ENCODE data around the gene TMEM129. TPM values are rescaled to one million over a fixed set of nuclear protein-coding genes. Genes with fewer than 3 reads are reported as not detected.
A peak's percentile ranks its signal among the peaks of the same experiment; 100 is the strongest.

Gene TMEM129
- polyA plus RNA-seq, 10 donors = 14.6 to 27.8 (median 22.0) TPM

- DNase-seq = no peak
Measured at GRCh38 chr4:1745697-1746096, 24.6 kb upstream of the TMEM129 start.

- DNase-seq = no peak
Measured at GRCh38 chr4:1745165-1745564, 24.0 kb upstream of the TMEM129 start.

GRCh38 chr4:1744552-1744951 lies 23.4 kb upstream of the TMEM129 start:
- no peak for DNase-seq

GRCh38 chr4:1743975-1744374 lies 22.9 kb upstream of the TMEM129 start:
- no peak for DNase-seq

GRCh38 chr4:1743551-1743950 lies 22.4 kb upstream of the TMEM129 start:
- DNase-seq = no peak

GRCh38 chr4:1741208-1741607 lies 20.1 kb upstream of the TMEM129 start:
- no peak for DNase-seq

GRCh38 chr4:1740021-1740545 lies 19.0 kb upstream of the TMEM129 start:
- DNase-seq = no peak

- DNase-seq = no peak
Measured at GRCh38 chr4:1739358-1739757, 18.2 kb upstream of the TMEM129 start.

GRCh38 chr4:1738410-1738809 lies 17.3 kb upstream of the TMEM129 start:
- DNase-seq = no peak

GRCh38 chr4:1737666-1738065 lies 16.5 kb upstream of the TMEM129 start:
- no peak for DNase-seq

- DNase-seq = no peak
Measured at GRCh38 chr4:1736812-1737211, 15.7 kb upstream of the TMEM129 start.

- no peak for DNase-seq
Measured at GRCh38 chr4:1735215-1735614, 14.1 kb upstream of the TMEM129 start.

- DNase-seq = no peak
Measured at GRCh38 chr4:1732911-1733310, 11.8 kb upstream of the TMEM129 start.

GRCh38 chr4:1731180-1731579 lies 10.1 kb upstream of the TMEM129 start:
- DNase-seq = no peak

- DNase-seq = no peak
Measured at GRCh38 chr4:1730532-1731135, 9.5 kb upstream of the TMEM129 start.

- no peak for DNase-seq
Measured at GRCh38 chr4:1728061-1728980, 7.2 kb upstream of the TMEM129 start.

- DNase-seq = peak in 2 of 3 donors; percentile 14 to 38
Measured at GRCh38 chr4:1727117-1728031, 6.3 kb upstream of the TMEM129 start.

GRCh38 chr4:1726146-1726934 lies 5.2 kb upstream of the TMEM129 start:
- DNase-seq = peak; percentile 70 to 91 (median 88)

GRCh38 chr4:1725521-1725920 lies 4.4 kb upstream of the TMEM129 start:
- no peak for DNase-seq

GRCh38 chr4:1723131-1723801 lies 2.1 kb upstream of the TMEM129 start:
- no peak for DNase-seq

Measured in muscle of back (tissue), 11 donors.